8988T (cell line): ENCODE results near the gene SPSB2.
A peak's percentile ranks its signal among the peaks of the same experiment; 100 is the strongest.
"Not testable (repeated sequence)": the region's sequence is repeated elsewhere in the genome, so short reads cannot be mapped to it uniquely, and the experiment has no call there.

Experiments
- DNase-seq: peaks from one replicate; pipeline ENCODE4 v3.0.0; 2011

SPSB2 gene, protein sequence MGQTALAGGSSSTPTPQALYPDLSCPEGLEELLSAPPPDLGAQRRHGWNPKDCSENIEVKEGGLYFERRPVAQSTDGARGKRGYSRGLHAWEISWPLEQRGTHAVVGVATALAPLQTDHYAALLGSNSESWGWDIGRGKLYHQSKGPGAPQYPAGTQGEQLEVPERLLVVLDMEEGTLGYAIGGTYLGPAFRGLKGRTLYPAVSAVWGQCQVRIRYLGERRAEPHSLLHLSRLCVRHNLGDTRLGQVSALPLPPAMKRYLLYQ

DNA sequence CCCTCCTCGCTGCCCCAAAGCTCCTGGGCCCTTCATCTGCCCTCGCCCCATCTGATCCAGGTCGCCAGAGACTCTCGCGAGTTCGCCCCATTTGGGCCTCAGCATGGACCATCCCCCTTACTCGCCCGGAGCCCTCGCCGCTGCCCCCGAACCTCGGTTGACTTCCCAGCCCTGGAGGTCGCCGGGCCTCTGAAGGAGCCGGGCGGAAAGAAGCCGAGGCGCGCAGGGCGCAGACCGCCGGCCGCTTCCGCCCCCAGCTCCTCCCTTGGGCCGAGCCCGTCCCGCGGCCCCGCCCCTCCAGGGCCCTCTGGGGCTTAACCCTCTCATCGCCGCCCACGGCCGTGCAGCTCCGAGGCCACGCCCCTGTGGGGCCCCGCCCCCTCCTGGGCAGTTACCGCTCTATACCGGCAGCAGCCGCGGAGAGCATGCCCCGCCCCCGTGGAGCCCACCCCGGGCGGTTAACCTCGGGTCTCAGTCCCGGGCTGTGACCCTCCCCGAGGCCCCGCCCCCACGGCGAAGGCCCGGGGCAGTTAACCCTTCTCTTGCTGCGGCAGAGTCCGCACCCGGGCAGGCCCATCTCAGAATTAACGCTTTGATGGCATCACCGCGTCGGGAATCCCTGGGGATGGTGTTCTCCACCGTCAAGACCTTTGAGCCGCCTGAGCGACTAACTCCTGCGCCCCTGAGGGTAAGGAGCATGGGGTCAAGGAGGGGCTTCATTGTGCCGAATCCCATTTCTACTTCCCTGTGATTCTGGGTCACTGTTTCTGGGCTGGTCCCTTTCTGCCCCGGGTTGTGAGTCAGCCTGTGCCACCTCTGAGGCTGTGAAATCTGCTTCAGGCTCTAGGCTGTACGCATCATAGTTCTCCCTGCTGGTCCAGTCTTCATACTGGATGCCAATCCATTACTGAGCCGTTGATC is at the start of gene SPSB2:
Gene SPSB2 (minus strand): TSS at position 210 of the 921 bp plus-strand sequence. CDS start 402 bp downstream, outside the sequence.
- peak; percentile 81 for DNase-seq

DNA sequence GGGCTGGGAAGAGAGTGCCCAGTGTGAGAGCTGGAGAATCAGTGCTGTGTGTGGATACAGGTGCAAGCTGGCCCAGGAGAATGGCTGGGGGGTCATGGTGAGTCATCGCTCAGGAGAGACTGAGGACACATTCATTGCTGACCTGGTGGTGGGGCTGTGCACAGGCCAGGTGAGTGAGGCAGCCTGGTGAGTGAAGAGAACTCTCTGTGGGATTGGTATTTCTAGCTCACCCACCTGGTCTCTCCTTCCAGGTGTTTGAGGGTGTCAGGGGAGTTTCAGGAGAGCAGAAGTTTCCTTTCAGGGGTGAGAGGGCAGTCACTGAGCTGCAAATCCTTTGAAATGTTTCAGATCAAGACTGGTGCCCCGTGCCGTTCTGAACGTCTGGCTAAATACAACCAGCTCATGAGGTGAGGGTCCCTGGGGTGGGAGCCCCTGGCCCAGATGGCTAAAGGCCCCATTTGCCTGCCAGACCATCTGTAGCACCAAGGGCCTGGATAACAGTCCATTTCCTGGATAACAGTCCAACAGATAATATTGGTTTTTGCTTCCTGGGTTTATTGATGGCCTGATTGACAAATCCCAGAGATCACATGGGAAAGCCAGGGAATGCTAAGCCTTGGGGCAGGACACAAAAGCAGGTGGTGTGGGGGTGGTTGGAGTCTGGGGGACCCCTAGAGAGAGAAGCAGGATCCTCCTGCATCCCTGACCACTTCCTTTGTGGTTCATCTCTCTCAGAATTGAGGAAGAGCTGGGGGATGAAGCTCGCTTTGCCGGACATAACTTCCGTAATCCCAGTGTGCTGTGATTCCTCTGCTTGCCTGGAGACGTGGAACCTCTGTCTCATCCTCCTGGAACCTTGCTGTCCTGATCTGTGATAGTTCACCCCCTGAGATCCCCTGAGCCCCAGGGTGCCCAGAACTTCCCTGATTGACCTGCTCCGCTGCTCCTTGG is 49.2 kb upstream of the SPSB2 start:
- DNase-seq: no peak

DNA sequence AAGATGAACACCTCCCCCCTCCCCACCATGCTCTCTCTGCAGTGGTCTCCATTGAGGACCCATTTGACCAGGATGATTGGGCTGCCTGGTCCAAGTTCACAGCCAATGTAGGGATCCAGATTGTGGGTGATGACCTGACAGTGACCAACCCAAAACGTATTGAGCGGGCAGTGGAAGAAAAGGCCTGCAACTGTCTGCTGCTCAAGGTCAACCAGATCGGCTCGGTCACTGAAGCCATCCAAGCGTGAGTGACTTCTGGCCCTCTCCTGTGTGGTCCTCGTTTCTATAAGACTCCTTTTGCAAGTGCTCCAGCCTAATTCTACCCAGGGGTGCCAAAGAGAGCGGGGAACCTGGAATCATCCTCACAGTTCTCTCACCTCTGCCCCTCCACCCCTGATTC is 48.4 kb upstream of the SPSB2 start:
- DNase-seq: no peak

DNA sequence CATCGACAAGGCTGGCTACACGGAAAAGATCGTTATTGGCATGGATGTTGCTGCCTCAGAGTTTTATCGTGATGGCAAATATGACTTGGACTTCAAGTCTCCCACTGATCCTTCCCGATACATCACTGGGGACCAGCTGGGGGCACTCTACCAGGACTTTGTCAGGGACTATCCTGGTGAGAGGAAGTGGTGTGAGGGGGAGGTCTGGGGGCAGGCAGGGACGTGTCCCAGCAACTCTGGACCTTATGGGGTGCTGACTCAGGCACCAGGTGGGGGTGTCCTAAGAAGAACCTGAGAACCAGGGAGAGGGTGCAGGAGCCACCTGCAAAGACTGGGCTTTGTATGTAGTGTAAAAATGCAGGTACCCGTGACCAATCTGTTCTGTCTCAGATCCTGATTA is 46.5 kb upstream of the SPSB2 start:
- no peak for DNase-seq

DNA sequence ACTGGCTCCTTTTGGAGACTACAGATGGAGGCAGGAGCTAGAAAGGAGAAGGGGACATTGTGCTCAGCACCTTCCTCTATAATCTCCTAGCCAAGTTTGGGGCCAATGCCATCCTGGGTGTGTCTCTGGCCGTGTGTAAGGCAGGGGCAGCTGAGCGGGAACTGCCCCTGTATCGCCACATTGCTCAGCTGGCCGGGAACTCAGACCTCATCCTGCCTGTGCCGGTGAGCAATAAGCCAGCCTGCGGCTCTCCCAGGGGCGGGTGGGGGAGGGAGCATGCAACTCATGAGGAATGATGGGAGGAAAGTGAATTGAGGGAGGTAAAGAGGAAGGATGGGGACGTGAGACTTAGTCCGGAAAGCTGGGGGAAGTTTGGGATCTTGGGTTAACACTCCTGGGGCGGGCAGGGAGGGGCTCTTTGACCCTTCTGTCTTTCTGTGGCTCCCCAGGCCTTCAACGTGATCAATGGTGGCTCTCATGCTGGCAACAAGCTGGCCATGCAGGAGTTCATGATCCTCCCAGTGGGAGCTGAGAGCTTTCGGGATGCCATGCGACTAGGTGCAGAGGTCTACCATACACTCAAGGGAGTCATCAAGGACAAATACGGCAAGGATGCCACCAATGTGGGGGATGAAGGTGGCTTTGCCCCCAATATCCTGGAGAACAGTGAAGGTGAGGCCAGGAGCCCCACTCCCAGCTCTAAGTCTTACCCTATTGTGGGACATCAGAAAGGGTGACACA is 44.6 kb upstream of the SPSB2 start:
- DNase-seq: no peak

DNA sequence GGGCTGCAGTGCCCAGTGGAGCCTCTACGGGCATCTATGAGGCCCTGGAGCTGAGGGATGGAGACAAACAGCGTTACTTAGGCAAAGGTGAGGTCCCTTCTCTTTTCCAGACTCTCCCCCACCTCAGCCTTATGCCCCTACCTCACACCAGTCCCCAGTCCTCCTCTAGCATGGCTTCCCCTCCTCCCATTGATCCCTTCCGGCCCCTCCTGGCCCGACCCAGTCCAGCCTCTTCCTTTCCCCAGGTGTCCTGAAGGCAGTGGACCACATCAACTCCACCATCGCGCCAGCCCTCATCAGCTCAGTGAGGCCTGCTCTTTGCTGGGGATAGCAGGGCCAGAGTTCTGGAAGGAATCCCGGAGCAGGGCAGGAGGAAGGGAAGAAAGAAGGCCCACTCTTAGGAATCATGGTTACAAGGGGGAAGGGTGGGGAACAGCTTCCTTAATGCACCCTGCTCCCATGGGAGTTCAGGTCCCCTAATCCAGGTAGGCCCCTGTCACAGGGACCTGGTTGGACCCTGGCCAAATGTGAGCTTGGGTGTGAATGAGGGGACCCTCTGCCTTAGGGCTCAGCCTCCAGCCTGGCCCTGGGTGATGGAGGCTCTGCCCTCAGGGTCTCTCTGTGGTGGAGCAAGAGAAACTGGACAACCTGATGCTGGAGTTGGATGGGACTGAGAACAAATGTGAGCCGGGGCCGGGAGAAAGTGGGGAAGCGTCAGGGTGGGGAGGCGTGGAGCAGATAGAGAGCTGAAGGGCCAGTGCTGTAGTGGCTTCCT is 43.5 kb upstream of the SPSB2 start:
- no peak for DNase-seq

DNA sequence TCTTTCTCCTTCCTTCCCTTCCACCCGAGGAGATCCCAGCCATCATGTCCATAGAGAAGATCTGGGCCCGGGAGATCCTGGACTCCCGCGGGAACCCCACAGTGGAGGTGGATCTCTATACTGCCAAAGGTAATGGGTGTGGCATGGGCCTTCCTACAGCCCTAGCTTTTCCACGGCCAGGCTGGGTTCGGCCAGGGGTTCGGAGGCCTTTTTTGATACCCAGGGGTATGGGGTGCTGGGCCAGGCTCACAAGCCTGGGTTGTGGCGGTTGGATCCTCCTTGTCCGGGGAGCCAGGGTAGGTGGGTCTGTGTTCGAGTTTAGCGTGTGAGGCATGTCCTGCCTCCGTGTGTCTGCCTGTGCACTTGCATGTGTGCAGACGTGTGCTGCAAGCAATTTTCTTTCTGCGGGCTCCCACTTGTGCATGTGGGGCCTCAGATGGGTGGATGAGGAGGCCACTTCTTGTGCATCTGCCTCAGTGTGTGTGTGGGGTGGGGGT is 42.7 kb upstream of the SPSB2 start:
- no peak for DNase-seq

DNA sequence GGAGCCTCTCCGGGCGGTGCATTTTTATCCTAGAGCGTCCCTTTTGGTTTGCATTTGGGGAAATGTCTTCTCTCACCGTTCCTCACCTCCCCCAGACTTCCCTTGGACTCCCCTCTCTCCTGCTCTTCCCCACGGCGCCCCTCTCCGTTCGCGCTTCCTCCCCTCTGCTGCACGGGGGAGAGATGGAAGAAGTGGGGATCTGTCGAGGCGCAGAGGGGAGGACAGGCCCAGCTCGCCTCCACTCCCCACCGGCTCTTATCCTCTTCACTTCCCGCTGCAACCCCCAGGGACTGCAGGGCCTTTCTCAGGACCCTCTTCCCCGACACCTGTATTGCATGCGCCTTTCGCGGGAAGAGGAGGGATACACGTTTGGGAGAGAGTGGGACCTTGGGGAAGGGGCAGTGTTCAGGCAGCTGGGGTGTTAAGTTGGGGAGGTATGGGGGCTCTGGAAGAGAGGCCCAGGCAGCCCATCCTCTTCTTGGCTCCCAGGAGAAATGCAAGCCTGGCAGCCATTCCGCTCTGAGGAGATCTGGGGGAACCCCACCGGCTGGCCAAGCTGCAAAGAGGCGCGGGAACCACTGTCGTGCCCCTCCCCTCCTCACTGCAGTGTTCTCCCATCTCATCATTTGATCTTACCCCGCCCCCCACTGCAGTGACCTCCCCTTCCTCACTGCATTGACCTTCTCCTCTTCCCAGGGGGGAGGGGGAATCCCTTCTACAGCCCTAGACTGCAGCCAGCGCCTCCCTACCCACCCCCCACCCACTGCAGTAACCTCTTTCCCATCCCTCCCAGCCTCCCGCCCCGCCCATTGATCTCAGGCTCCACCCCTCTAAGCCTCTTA is 42.1 kb upstream of the SPSB2 start:
- no peak for DNase-seq

DNA sequence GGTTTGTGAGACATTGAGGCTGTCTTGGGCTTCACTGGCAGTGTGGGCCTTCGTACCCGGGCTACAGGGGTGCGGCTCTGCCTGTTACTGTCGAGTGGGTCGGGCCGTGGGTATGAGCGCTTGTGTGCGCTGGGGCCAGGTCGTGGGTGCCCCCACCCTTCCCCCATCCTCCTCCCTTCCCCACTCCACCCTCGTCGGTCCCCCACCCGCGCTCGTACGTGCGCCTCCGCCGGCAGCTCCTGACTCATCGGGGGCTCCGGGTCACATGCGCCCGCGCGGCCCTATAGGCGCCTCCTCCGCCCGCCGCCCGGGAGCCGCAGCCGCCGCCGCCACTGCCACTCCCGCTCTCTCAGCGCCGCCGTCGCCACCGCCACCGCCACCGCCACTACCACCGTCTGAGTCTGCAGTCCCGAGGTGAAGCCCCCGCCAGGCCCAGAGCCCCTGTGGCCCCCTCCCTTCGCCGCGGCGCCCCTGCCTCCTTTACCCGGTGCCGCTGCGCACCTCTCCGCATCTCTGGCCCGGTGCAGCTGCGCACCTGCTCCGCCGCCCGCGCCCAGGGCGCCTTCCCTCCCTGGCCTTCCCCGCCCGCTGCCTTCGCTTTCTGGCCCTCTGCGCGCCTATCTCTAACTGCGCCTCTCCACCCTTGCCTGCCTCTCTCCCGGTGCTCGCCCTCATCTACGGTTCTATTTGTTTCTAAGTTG is 41.3 kb upstream of the SPSB2 start, which contains the start of gene ENO2:
Gene ENO2 (plus strand): TSS at position 335 of the 701 bp plus-strand sequence. CDS start 1,253 bp downstream, outside the sequence.
- peak; percentile 46 for DNase-seq

DNA sequence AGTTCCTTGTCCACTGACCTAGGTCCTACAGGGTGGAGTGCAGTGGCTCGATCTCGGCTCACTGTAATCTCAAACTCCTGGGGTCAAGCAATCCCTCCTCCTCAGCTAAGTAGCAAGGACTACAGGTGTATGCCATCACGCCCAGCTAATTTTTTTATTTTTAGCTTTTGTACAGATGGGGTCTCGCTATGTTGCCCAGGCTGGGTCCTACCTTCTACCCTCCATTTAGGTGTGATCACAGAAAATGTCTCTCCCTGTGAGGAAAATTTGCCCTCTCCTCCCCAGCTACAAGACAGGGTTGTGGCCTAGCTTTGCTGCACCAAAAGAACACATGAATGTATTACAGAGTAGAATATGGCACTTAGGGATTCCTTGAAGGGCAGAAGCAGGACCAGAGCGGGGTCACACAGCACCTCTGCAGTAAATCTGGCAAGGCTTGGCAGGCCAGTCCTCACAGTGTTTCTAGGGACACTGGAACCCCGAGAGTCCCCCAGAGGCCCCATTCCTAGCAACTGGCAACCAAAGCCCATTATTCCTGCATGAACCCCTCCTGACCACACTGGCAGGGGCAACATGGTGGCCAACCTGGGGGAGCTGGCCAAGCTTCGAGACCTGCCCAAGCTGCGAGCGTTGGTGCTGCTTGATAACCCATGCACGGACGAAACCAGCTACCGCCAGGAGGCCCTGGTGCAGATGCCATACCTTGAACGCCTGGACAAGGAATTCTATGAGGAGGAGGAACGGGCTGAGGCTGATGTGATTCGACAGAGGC is 39.2 kb upstream of the SPSB2 start:
- DNase-seq: no peak

DNA sequence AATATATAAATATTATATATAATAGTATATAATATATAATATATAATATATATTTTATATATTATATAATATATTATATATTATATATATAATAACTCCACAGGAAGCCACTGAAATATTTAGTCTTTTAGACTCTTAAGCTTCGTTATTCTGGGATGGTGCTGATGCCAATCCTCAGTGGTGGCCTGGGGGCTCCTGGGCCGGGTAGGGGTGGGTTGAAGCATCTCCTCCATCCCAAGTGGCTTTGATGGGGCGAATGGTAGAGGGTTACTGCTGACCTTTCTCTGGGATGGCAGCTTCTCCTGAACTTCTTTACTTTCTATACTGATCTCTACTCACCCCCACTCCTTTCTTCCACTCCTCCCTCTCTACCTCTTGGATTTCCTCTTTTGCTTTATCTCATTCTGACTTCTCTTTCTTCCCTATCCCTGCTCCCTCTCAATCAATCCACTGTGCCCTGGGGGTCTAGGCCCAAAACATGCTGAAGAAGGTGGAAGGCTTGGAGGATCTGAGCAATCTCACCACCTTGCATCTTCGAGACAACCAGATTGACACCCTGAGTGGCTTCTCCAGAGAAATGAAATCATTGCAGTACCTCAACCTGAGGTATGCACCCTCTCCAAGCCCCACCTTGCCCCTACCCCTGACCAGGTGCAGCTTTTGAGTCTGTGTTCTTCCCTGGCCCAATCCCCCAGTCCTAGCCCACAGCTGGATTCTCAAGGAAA is 36.5 kb upstream of the SPSB2 start:
- no peak for DNase-seq

DNA sequence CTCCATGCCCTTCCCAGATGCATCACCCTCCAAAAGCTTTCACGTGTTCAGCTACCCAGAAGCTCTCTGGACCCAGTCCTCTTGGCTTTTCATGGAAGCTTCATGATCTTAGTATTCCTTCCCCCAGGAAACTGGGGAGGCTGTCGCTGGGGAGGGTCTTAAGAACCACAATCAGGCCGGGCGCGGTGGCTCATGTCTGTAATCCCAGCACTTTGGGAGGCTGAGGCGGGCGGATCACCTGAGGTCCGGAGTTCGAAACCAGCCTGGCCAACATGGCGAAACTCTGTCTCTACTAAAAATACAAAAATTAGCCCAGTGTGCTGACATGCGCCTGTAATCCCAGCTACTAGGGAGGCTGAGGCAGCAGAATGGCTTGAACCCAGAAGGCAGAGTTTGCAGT is 35.0 kb upstream of the SPSB2 start:
- not testable (repeated sequence) for DNase-seq

DNA sequence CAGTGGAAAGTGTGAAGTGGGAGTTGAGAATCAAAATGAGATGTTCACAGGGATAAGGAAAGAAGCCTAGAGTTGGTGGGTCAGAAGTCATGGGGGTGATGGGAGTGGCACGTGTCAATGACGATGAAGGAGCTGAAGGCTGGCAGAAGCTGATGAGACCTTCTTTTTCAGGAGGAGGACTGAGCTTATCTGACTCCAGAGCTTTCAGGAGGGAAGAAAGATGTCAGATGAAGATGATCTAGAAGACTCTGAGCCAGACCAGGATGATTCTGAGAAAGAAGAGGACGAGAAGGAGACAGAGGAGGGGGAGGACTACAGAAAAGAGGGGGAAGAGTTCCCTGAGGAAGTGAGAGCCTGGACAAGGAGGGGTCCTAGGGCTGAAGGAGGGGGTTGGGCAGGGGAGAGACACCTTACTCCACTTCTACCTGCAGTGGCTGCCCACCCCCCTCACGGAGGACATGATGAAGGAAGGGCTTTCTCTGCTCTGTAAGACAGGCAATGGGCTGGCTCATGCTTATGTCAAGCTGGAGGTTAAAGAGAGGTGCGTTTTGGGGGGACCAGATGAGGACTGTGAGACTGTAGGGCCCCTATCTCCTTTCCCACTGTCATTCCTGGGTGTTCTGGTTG is 32.4 kb upstream of the SPSB2 start:
- DNase-seq: no peak

DNA sequence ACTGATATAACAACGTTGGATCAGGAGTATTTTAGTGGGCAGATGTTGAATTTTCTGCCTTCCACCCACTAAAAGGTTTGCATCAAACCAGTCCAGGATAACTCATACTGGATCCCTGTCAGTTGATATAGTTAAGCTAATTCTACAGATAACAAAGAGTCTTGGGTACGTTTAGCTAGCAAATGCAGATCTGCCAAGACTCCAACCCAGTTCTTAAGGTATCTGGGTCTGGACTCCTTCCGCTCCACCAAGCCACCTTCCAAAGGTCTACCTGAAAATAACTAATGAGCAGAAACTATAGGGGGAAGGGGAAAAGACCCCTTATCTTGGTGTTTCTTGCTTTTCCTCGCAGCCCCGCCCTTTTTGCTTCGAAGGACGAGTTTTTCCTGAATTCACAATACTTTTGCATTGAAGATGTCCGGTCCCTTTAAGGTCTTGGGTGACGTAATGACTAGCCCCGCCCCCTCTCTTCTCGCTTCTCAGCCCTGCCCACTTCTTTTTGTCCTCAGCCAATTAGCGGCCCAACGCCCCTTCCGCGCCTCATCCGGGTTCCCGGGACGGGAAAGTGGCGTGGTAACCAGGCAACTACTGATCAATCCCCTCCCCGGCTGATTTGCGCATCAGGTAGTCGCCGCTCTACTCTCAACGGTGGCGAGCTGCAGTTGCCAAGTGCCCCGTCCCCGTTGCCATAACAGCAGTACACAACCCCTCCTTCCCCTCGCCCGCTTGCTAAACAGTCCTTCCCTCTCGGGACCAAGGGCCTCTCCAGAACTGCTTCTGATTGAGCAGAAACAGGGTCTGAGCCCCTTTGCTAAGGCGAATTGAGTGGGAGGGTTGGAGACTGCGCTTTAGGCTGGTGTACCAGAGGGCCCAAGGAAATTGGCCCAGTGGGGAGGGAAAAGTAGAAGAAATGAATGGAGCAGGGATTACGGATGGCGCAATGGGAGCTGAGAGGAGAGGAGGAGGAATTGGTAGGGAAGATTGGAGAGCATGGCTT is 31.5 kb upstream of the SPSB2 start, which contains the start of gene LRRC23:
Gene LRRC23 (plus strand): TSS at position 543 of the 997 bp plus-strand sequence. CDS start 812 bp downstream, outside the sequence.
- DNase-seq: peak; percentile 53

DNA sequence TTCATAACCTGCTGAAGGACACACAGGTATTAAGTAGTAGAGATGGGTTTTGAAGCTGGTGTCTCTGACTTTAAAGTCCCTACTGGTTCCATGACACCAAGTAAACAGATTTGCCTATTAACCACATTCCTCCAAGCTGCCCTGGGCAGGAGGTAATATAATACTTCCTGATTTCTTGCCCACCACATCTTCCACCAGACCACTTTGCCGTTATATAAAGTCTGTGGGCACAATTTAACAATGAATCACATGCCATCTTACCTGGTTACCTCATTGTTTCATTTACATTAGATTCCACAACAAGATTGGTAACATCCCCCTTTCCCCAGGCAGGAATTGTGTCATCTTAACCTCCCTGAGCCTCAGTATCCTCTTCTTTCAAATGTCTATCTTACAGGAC is 30.6 kb upstream of the SPSB2 start:
- no peak for DNase-seq

DNA sequence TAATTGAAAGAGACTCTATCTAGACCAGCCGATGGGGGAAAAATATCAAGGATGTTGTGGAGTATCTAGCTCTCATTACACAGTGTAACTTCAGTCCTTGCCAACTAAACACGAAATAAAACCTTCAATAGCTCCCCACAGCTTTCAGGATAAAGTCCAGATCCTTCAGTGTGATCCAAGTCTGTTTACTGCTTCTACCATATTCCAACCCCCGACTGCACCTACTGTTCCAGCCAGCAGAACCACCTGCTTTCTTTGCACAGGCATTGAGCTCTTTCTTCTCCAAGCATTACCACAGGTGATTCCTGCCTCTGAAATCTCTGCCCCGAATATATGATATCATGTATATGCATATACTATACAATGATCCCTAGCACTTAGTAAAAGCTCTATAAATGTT is 29.3 kb upstream of the SPSB2 start:
- no peak for DNase-seq
